DOHH2 (cell line): Measurements from ENCODE around the gene C11orf24.

ENCODE experiments used
- CTCF ChIP-seq: fragments of 200-600 bp; sonication (generic); IDR thresholded peaks from one replicate; pipeline ENCODE4 v1.5.1; 2014; ENCODE audit warnings: antibody characterized with exemption, mild to moderate bottlenecking, low read depth, low read length; ENCODE audit not compliant: poor library complexity, severe bottlenecking
- EZH2phosphoT487 ChIP-seq: fragments of 200-600 bp; sonication (generic); IDR thresholded peaks from 2 replicates; pipeline ENCODE4 v1.6.1; 2017; ENCODE audit warnings: borderline replicate concordance, mild to moderate bottlenecking, antibody characterized with exemption, low read length, moderate library complexity, mixed read lengths

- TF ChIP-seq CTCF (no peak), EZH2phosphoT487 (no peak)
Measured at GRCh38 chr11:68309621-68310185, 37.9 kb upstream of the C11orf24 start.
